Measurements from ENCODE around the gene PACRG.

DNA sequence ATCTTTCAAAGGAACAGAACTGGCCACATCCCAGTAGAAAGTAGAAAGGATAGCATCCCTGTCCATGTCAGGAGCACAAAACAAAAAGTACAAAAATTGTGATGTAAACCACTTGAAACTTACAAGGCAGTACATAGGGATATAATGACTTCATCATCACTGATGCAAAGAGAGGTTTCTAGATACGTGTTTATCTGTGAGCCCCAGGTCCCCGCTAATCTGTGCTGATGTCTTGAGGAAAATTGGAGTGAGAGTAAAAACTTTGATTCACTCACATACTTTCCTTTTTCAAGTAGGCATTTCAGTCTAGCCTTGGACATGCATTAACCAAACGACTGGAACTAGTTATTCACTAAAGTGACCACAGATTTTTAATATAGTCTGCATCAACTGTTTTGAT is 470.1 kb downstream of the PACRG start:
- TF ChIP-seq, protein P1, sequence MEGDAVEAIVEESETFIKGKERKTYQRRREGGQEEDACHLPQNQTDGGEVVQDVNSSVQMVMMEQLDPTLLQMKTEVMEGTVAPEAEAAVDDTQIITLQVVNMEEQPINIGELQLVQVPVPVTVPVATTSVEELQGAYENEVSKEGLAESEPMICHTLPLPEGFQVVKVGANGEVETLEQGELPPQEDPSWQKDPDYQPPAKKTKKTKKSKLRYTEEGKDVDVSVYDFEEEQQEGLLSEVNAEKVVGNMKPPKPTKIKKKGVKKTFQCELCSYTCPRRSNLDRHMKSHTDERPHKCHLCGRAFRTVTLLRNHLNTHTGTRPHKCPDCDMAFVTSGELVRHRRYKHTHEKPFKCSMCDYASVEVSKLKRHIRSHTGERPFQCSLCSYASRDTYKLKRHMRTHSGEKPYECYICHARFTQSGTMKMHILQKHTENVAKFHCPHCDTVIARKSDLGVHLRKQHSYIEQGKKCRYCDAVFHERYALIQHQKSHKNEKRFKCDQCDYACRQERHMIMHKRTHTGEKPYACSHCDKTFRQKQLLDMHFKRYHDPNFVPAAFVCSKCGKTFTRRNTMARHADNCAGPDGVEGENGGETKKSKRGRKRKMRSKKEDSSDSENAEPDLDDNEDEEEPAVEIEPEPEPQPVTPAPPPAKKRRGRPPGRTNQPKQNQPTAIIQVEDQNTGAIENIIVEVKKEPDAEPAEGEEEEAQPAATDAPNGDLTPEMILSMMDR (IDR thresholded peaks at IDR 0.05; ENCODE audit: low read depth, low read length, missing input control) = no peak
- TF ChIP-seq JUND (IDR thresholded peaks at IDR 0.05) (no peak), REST (IDR thresholded peaks at IDR 0.05) (no peak), RAD21 (IDR thresholded peaks at IDR 0.05) (no peak), HNF4A (conservative IDR thresholded peaks at IDR 0.05) (no peak), FOXA1 (IDR thresholded peaks at IDR 0.05) (no peak), HNF4G (IDR thresholded peaks at IDR 0.05) (no peak)
- TF ChIP-seq, protein P2, sequence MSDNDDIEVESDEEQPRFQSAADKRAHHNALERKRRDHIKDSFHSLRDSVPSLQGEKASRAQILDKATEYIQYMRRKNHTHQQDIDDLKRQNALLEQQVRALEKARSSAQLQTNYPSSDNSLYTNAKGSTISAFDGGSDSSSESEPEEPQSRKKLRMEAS (IDR thresholded peaks at IDR 0.05) = no peak
